GM18508 (cell line): ENCODE measurements around the gene LGALS8.
"Not testable (repeated sequence)": the region's sequence is repeated elsewhere in the genome, so short reads cannot be mapped to it uniquely, and the experiment has no call there.

Experiments used
- ATAC-seq: cut with Tn5 transposase; IDR thresholded peaks from one replicate; pipeline ENCODE4 v1.9.1; 2021; ENCODE audit warnings: moderate number of reproducible peaks; ENCODE audit not compliant: insufficient read depth, unreplicated experiment

Gene LGALS8

GRCh38 chr1:236523704-236524141 lies at the start of gene LGALS8:
Gene LGALS8, plus strand, starts transcription at chr1:236523982. Its CDS starts 2,089 bp downstream, at chr1:236526071.
- ATAC-seq, result peak; percentile 31

- ATAC-seq, result no peak
Observed at GRCh38 chr1:236476019-236476418, 47.8 kb upstream of the LGALS8 start.

- no peak for ATAC-seq
Observed at GRCh38 chr1:236480758-236481436, 42.9 kb upstream of the LGALS8 start.

- no peak for ATAC-seq
Observed at GRCh38 chr1:236484310-236484971, 39.3 kb upstream of the LGALS8 start.

- no peak for ATAC-seq
Observed at GRCh38 chr1:236486356-236487002, 37.3 kb upstream of the LGALS8 start.

GRCh38 chr1:236489161-236489560 lies 34.6 kb upstream of the LGALS8 start:
- ATAC-seq, result not testable (repeated sequence)

- ATAC-seq, result no peak
Observed at GRCh38 chr1:236489710-236490377, 33.9 kb upstream of the LGALS8 start.

- ATAC-seq, result no peak
Observed at GRCh38 chr1:236491469-236492136, 32.2 kb upstream of the LGALS8 start.

GRCh38 chr1:236492378-236492777 lies 31.4 kb upstream of the LGALS8 start:
- no peak for ATAC-seq

- ATAC-seq, result no peak
Observed at GRCh38 chr1:236494082-236494481, 29.7 kb upstream of the LGALS8 start.

GRCh38 chr1:236494586-236495466 lies 29.0 kb upstream of the LGALS8 start:
- no peak for ATAC-seq

- ATAC-seq, result no peak
Observed at GRCh38 chr1:236495467-236496112, 28.2 kb upstream of the LGALS8 start.

- ATAC-seq, result no peak
Observed at GRCh38 chr1:236497908-236498307, 25.9 kb upstream of the LGALS8 start.

GRCh38 chr1:236501093-236501492 lies 22.7 kb upstream of the LGALS8 start:
- ATAC-seq, result no peak

GRCh38 chr1:236502579-236502971 lies 21.2 kb upstream of the LGALS8 start:
- ATAC-seq, result no peak

- no peak for ATAC-seq
Observed at GRCh38 chr1:236502972-236503639, 20.7 kb upstream of the LGALS8 start.

GRCh38 chr1:236504338-236504737 lies 19.4 kb upstream of the LGALS8 start:
- not testable (repeated sequence) for ATAC-seq

- ATAC-seq, result no peak
Observed at GRCh38 chr1:236507022-236507700, 16.6 kb upstream of the LGALS8 start.
